Fibroblast of skin of right quadriceps (primary cell): ENCODE measurements around the gene RPTOR.

Experiments
- DNase-seq: peaks from one replicate; pipeline ENCODE4 v3.0.0-alpha.2; 2013

The RPTOR gene

DNA sequence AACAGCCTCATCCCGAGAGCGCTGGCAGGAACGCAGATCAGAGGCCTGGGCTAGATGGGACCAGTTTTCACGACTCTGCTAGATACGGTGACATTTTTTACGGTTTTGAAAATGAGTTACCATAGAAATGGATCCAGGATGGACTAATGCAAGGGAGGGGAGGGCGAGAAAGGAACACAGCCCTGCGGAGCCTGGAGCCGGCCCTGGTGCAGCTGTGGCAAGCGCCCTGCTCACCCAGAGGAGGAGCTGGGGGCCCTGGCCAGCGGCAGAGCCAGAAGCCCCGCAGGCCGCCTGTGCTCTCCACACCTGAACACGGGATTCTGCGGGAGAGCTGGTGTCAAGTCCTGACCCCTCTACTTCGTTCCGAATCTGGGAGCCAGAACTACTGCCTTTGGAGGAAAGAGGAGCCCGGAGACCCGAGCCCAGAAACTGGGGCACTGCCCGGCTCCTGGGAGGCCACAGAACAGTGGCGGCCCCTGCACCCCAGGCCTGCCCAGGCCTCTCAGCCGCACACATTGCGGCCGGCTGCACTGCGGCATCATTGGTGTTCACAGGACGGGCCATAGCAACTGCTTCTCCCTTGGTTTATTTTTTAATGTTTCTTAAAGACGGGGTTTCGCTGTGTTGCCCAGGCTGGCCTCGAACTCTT lies 358.4 kb downstream of the RPTOR start:
- DNase-seq = no peak

DNA sequence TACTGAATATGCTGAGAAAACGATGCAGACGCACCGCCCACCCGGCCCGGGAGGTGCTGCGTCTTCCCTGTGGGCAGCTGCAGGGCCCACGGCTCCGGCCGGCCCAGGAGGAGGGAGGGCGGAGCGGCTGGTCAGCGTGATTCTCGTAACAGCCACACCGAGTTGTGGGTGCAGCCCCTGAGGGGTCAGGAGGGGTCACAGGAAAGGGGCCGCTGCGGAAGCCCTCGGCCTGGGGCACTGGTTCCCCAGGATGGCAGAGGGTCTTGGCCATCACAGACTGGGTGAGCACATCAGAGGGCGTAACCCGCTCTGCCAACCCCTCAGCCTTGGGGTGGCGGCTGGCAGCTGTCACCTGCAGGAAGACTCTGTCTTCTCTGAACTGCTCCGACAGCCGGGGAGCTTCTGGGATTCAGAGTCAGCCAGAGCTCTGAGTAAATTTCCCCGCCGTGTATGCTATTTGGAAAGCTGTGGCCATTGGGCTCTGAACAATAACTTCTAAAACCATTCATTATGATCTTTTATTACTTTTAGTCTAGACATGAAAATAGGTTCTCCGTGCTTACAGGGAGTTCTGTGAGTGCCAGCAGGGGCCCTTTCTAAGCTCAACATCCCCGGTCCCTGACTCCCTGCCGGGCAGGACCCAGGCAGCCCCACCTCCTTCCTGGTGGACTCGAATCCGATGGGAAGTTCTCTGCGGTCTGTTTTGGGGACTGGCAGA lies 359.6 kb downstream of the RPTOR start:
- DNase-seq = no peak

GRCh38 chr17:80905586-80906230 lies 361.1 kb downstream of the RPTOR start:
- no peak for DNase-seq

- no peak for DNase-seq
These were observed 362.0 kb downstream of the RPTOR start for GRCh38 chr17:80906364-80907259.

DNA sequence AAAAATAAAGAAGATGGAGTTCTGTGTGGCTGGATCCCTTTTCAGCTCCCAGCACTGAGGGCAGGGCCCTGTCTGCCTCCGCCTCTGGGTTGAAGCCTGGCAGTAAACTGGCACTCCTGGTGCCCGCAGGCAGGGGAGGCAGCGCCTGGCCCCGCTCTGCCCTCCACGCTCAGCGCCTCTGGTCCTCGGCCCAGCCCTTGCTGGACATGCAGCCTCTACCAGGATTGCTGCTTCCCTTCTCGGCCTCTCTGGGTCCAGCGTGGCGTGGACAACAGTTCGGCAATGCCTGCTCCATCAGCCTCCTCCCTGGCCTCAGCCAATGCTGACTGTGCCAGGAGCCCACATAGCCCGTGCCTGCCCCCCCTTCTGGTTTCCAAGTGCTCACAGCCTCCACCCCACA lies 362.6 kb downstream of the RPTOR start:
- no peak for DNase-seq

GRCh38 chr17:80908211-80908610 lies 363.6 kb downstream of the RPTOR start:
- DNase-seq = no peak

DNA sequence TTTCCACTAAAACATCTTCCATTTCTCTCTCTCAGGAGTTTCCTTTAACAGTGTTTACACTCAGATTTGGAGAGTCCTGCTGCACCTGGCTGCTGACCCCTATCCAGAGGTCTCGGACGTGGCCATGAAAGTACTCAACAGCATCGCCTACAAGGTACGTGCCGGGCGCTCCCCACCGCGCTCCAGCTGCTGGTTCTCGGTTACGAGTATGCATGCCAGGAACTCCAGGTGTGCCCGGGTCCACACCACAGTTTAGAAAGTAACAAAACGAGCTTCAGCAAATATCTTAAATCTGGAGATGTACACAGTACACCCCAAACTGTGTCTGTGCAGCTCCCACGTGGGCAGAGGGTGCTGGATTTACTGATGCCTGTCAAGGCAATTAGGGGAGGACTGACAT lies 364.1 kb downstream of the RPTOR start:
- DNase-seq = no peak

GRCh38 chr17:80909635-80910034 lies 365.0 kb downstream of the RPTOR start:
- DNase-seq = no peak

GRCh38 chr17:80910043-80910442 lies 365.4 kb downstream of the RPTOR start:
- DNase-seq = no peak

GRCh38 chr17:80912476-80912875 lies 367.8 kb downstream of the RPTOR start:
- no peak for DNase-seq

- no peak for DNase-seq
These were observed 369.5 kb downstream of the RPTOR start for GRCh38 chr17:80913928-80914821.

GRCh38 chr17:80916246-80916645 lies 371.6 kb downstream of the RPTOR start:
- no peak for DNase-seq

- DNase-seq = no peak
These were observed 373.3 kb downstream of the RPTOR start for GRCh38 chr17:80917716-80918560.

GRCh38 chr17:80918731-80919130 lies 374.1 kb downstream of the RPTOR start:
- DNase-seq = no peak

DNA sequence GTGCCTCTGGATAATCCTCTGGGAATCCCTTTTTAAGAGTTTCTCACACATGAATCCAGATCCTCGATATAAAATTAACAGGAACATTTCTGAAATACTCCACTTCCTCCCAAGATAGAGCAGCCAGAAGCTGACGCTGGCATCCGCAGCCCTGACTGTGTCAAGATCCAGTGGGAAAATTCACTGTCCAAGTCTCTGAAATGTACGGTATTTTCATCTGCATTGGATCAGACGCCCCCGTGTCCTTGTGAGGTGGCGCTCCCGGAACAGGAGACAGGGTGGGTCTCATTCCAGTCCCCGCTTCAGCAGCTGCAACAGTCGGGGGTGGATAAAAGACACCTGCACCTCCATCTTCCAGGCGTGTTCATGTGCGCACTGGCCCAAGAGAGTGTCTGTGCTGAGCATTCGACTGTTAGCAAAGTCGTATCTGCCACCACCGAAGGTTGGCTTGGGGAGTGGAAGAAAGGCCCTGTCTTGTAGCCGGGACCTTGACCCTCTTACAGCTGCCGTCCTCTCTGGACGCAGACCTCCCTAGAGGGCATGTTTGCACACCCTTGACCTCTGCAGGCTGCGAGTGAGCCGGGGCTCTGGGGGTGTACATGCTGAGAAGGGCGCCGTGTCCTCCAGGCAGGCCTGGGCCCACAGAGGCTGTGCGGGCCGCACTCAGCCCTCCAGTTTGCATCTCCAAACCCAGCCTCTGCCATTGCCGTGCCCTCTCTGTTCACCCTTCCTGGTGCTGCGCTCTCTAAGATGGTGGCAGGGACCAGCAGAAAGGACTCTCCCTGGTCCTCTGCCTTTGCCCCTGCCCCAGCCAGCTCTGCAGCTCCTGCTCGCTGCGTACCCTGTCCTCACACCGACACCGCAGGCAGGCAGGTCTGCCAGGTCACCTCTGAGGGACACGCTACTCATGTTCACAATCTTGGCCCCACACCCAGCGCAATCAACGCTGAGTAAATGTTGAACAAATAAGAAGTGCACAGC lies 375.0 kb downstream of the RPTOR start:
- no peak for DNase-seq

DNA sequence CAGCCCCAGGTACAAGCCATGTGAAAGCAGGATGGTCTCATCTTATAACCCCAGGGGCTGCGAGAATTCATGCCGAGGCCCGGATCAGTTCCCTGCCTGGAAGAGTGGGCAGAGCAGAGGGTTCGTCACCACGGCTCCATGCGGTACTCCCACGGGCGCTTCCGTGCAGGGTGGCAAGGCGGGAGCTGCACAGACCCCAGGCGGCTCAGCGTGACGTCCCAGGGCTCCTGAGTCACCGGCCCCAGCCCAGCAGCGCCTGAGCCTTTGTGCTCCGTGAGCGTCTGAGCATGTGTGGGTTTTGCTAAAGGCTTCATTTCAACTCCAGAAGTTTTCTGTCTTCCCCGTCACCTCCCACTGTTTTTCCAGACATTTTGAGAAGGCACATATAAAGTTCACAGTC lies 375.8 kb downstream of the RPTOR start:
- DNase-seq = no peak

DNA sequence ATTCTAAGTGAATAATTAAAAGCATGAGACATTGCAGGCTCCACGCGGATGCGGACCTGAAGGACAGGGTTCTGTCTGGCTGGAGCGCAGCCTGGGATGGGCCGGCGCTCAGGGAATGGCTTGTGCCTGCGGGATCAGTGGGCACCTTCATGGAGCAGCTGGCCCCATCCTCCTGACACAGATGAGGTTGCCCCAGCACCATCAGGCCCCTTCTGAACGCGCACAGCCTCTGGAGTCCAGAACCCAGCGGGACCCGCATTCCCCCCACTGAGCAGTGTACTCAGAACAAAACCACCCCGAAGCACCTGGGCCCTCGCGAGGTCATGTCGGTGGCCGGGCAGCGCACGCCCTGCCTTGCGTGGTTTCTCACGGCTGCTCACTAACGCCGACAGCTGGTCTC lies 376.5 kb downstream of the RPTOR start:
- no peak for DNase-seq

DNA sequence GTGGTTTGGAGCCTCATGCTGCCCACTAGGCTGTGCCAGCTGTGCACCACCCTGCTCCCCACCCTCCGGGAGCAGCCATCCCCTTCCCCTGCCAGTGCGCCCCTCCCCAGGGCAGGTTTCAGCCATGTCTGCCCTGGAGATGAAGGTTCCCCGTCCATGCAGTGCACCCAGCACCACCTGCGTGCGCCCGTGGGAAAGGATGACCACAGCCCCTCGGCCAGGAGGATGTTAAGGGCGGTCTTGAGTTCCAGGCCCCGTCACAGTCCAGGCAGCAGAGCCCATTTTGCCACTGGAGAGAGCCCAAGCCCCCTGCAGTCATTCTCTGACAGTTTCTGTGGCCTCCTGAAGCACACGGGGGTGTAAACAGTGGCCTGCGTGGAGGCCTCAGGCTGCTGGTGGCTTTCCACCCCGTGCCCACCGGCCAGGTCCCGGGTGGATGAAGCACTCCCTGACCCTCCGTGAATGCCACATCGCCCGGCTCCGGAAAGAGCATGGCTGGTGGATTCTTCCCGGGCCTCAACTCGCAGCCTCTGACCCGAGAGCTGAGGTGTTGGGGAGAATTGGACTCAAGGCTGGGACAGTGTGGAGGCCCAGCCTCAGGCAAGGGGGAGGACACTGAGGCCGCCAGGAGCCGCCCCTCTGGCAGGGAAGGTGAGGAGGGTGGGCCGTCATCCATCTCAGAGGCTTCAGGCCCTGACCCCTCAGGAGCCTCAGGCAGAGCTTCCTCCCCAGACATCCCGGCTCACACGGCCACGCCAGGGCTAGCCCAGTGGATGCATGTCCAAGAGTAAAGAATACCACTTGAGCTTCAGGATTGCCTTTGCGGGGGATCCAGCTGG lies 377.3 kb downstream of the RPTOR start:
- no peak for DNase-seq

GRCh38 chr17:80922580-80923160 lies 378.0 kb downstream of the RPTOR start:
- no peak for DNase-seq
